ENCODE data around the gene STYXL2.

STYXL2 gene

GRCh38 chr1:167111868-167112709 lies 18.2 kb downstream of the STYXL2 start:
- Histone ChIP-seq H3K9me2 (replicated peaks; ENCODE audit: insufficient read depth, low read length) (no peaks in the 10 kb centered on the region), H3K4me1 (ENCODE audit: low read length) (peaks cover 10% of the 10 kb centered on the region), H4K20me1 (ENCODE audit: insufficient read depth, low read length) (no peaks in the 10 kb centered on the region), H3F3A (ENCODE audit: insufficient read depth, low read length) (no peaks in the 10 kb centered on the region), H3K9ac (ENCODE audit: low read length) (no peak overlapping the region), H3K79me2 (ENCODE audit: low read length) (no peaks in the 10 kb centered on the region), H3K27me3 (replicated peaks; ENCODE audit: insufficient read depth, low read length) (no peaks in the 10 kb centered on the region), H3K36me3 (replicated peaks; ENCODE audit: insufficient read depth, low read length) (no peaks in the 10 kb centered on the region), H3K9me3 (replicated peaks; ENCODE audit: insufficient read depth, low read length) (no peaks in the 10 kb centered on the region), H3K4me2 (ENCODE audit: low read depth, low read length) (no peak overlapping the region), H2AFZ (ENCODE audit: low read length) (no peak overlapping the region), H3K4me3 (ENCODE audit: low read length) (no peak overlapping the region), H3K27ac (ENCODE audit: low read length) (no peak overlapping the region)
- no peak for DNase-seq
- TF ChIP-seq EZH2 (optimal IDR thresholded peaks at IDR 0.05; ENCODE audit: low read depth, low read length) (no peak), CTCF (IDR thresholded peaks at IDR 0.05; ENCODE audit: low read length) (no peak), EZH2phosphoT487 (IDR thresholded peaks at IDR 0.05; ENCODE audit: low read length) (no peak)

- Histone ChIP-seq H4K20me1 (ENCODE audit: insufficient read depth, low read length) (no peaks in the 10 kb centered on the region), H3K4me3 (ENCODE audit: low read length) (no peak overlapping the region), H3K9me3 (replicated peaks; ENCODE audit: insufficient read depth, low read length) (no peaks in the 10 kb centered on the region), H3F3A (ENCODE audit: insufficient read depth, low read length) (no peaks in the 10 kb centered on the region), H3K9me2 (replicated peaks; ENCODE audit: insufficient read depth, low read length) (no peaks in the 10 kb centered on the region), H3K4me2 (ENCODE audit: low read depth, low read length) (no peak overlapping the region), H3K79me2 (ENCODE audit: low read length) (no peaks in the 10 kb centered on the region), H3K27me3 (replicated peaks; ENCODE audit: insufficient read depth, low read length) (no peaks in the 10 kb centered on the region), H3K27ac (ENCODE audit: low read length) (no peak overlapping the region), H2AFZ (ENCODE audit: low read length) (no peak overlapping the region), H3K36me3 (replicated peaks; ENCODE audit: insufficient read depth, low read length) (no peaks in the 10 kb centered on the region), H3K4me1 (ENCODE audit: low read length) (no peaks in the 10 kb centered on the region), H3K9ac (ENCODE audit: low read length) (no peak overlapping the region)
- DNase-seq: no peak
- no peak for TF ChIP-seq CTCF (IDR thresholded peaks at IDR 0.05; ENCODE audit: low read length)
- TF ChIP-seq EZH2 (optimal IDR thresholded peaks at IDR 0.05; ENCODE audit: low read depth, low read length): no peak
- no peak for TF ChIP-seq EZH2phosphoT487 (IDR thresholded peaks at IDR 0.05; ENCODE audit: low read length)
Observed at GRCh38 chr1:167114725-167115124, 20.9 kb downstream of the STYXL2 start.

- no peak for DNase-seq
- Histone ChIP-seq H2AFZ (ENCODE audit: low read length) (no peak overlapping the region), H3K4me1 (ENCODE audit: low read length) (no peaks in the 10 kb centered on the region), H3K79me2 (ENCODE audit: low read length) (no peaks in the 10 kb centered on the region), H3K27me3 (replicated peaks; ENCODE audit: insufficient read depth, low read length) (no peaks in the 10 kb centered on the region), H3K27ac (ENCODE audit: low read length) (no peak overlapping the region), H3K9me3 (replicated peaks; ENCODE audit: insufficient read depth, low read length) (no peaks in the 10 kb centered on the region), H3F3A (ENCODE audit: insufficient read depth, low read length) (no peaks in the 10 kb centered on the region), H3K9me2 (replicated peaks; ENCODE audit: insufficient read depth, low read length) (no peaks in the 10 kb centered on the region), H3K9ac (ENCODE audit: low read length) (no peak overlapping the region), H4K20me1 (ENCODE audit: insufficient read depth, low read length) (no peaks in the 10 kb centered on the region), H3K36me3 (replicated peaks; ENCODE audit: insufficient read depth, low read length) (no peaks in the 10 kb centered on the region), H3K4me2 (ENCODE audit: low read depth, low read length) (no peak overlapping the region), H3K4me3 (ENCODE audit: low read length) (no peak overlapping the region)
- TF ChIP-seq CTCF (IDR thresholded peaks at IDR 0.05; ENCODE audit: low read length) (no peak), EZH2 (optimal IDR thresholded peaks at IDR 0.05; ENCODE audit: low read depth, low read length) (no peak), EZH2phosphoT487 (IDR thresholded peaks at IDR 0.05; ENCODE audit: low read length) (no peak)
Observed at GRCh38 chr1:167115655-167116054, 21.8 kb downstream of the STYXL2 start.

Data from MM.1S (cell line).